Measurements from ENCODE around the gene ARHGAP10.

DNA sequence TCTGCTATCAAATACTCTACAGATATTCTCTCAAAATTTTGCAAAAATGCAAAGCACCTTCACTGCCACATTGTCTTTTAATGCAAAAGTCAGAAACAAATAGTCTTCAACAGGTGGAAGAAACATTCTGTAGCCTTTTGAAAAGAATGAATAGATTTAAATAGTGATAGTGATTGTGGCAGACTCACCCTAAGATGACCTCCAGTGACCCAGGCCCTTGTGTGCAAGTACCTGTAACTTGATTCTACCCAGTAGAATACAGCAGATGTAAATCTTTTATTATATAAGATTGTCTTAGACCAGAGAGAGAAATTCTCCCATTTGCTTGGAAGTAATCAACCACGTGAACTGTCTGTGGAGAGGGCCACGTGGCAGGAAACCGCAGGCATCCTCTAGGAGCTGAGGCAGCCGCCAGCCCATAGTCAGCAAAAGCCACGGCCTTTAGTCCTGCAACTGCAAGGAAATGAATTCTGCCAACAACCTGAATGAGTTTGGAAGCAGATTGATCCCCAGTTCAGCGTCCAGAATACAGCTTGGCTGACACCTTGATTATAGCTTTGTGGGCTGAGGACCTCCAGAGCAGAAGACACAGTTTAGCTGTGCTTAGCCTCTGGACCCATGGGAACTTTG lies 272.5 kb downstream of the ARHGAP10 start:
- no peak for TF ChIP-seq POLR2A (IDR thresholded peaks at IDR 0.05)
- TF ChIP-seq, protein P1, sequence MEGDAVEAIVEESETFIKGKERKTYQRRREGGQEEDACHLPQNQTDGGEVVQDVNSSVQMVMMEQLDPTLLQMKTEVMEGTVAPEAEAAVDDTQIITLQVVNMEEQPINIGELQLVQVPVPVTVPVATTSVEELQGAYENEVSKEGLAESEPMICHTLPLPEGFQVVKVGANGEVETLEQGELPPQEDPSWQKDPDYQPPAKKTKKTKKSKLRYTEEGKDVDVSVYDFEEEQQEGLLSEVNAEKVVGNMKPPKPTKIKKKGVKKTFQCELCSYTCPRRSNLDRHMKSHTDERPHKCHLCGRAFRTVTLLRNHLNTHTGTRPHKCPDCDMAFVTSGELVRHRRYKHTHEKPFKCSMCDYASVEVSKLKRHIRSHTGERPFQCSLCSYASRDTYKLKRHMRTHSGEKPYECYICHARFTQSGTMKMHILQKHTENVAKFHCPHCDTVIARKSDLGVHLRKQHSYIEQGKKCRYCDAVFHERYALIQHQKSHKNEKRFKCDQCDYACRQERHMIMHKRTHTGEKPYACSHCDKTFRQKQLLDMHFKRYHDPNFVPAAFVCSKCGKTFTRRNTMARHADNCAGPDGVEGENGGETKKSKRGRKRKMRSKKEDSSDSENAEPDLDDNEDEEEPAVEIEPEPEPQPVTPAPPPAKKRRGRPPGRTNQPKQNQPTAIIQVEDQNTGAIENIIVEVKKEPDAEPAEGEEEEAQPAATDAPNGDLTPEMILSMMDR (IDR thresholded peaks at IDR 0.05) = no peak
